Measurements from ENCODE around the gene INSC.
"Not testable (repeated sequence)": the region's sequence is repeated elsewhere in the genome, so short reads cannot be mapped to it uniquely, and the experiment has no call there.

Gene INSC, protein sequence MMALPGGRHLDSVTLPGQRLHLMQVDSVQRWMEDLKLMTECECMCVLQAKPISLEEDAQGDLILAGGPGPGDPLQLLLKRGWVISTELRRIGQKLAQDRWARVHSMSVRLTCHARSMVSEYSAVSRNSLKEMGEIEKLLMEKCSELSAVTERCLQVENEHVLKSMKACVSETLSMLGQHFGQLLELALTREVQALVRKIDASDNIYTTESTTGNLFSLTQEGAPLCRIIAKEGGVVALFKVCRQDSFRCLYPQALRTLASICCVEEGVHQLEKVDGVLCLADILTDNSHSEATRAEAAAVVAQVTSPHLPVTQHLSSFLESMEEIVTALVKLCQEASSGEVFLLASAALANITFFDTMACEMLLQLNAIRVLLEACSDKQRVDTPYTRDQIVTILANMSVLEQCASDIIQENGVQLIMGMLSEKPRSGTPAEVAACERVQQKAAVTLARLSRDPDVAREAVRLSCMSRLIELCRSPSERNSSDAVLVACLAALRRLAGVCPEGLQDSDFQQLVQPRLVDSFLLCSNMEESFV

DNA sequence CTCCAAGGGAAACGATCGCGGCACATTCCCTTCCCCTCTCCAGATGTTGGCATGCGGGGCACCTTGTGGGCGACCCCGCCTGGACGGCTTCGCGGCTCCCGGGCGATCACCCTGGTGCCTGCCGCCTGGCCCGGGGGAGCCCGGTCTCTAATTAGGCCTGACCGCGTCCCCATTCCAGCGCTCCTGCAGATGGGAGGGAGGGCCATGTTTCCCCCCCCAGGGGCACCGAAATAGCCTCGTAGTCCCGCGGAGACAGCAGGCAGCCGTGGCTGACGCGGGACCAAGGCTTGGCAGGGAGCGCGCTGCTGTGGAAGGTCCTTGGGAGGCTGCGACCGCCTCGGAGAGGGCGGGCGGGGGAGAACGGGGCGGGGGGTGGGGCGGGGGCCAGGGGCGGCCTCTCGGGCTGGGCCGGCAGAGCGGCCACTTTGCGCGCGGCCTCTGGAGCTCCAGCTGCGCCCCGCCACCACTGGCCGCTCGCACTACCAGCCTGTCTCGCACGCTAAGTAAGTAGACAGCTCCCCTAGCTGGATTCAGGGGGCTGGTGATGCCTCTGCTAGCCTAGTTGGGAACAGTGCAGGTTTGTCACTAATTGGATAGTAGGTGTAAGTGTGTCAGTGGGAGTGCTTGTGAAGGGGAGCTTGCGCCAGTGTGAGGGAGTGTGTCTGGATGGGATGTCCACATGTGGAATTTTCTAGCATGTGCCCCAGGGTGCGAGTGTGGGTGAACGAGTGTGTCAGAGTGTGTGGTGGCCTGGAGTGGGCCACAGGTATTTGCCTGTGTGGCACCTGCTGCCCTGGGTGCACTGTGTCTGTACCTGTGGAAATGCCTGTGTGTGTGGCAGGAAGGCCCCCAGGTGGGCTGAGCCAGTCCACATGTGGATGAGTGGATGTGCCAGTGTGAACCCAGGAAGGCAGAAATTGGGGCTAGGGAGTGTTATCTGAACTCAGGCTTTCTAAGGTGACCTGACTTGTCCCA lies at the start of gene INSC:
INSC (plus strand) TSS at position 423 of the 975 bp plus-strand sequence. CDS start 34,252 bp downstream, outside the sequence.
- DNase-seq (ENCODE audit: low read depth in 1 of 2, low spot score in 1 of 2): no peak

DNA sequence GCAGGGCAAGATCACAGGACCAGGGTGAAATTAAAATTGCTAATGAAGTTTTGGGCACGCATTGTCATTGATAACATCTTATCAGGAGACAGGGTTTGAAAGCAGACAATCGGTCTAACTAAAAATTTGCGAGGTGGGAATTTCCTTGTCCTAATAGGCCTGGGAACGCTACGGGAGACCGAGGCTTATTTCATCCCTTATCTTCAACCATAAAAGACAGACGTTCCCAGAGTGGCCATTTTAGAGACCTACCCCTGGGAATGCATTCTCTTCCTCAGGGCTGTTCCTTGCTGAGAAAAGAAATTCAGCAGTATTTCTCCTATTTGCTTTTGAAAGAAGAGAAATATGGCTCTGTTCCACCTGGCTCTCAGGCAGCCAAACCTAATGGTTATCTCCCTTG lies 45.0 kb upstream of the INSC start:
- not testable (repeated sequence) for DNase-seq (ENCODE audit: low read depth in 1 of 2, low spot score in 1 of 2)

DNA sequence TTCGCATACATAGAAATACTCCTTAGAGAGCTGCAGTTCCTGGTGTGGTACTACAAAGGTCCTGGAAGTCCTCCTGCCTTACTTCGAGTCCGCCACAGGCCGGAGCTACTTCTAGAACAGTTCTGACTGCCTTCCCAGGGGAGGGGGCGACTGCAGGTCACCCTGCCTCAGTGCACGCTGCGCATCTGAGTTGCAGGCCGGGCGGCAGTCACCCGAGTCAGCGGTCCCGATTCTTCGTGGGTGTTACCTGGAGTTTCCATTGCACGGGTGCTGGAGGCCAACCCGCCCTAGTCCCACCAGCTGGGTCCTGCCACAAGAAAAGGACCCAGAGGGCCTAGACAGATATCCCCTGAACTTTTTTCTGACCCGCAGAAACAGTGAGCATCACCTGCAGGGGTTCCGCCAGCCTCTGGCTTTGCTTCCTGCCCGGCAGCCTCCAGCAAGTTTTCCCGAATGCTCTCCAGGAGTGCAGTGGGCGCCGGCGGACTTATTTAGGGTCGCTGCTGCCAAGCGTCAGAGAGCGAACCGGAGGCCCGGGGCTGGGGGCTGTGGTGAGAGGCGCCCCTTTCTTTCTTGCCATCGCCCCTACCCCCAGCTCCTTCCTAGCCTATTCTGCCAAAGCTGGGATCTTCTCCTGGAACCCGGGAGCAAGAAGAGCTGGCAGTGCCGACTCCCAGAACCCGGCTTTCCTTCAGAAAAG lies 43.0 kb upstream of the INSC start:
- no peak for DNase-seq (ENCODE audit: low read depth in 1 of 2, low spot score in 1 of 2)

DNA sequence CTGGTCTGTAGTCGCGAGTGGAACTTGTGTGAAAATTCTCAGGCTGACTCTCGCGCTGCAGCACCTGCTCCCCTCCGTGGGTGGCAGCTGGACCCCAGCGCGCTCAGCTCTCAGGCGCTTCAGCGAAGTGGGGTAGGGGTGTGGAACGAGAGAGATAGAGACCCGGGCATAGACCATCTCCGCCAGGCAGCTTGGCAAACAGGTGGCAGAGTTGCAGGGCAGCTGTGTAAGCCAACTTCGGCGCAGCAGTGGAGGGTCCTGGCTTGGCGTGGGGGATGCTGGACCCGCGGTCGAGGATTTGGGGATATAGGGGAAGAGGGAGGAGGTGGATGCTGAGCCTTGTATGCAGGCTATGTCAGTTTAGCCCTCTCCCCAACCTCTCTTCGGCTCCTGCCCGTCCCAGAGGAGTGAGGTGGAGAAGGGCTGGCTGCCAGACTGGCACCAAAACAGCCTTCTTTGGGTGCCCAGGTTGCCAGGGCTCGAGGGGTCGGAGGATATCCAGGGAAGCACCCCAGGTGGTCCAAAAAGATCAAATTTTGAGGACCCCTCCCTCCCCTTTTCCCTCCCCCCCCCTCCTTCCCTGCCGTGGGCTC lies 42.1 kb upstream of the INSC start:
- no peak for DNase-seq (ENCODE audit: low read depth in 1 of 2, low spot score in 1 of 2)

DNA sequence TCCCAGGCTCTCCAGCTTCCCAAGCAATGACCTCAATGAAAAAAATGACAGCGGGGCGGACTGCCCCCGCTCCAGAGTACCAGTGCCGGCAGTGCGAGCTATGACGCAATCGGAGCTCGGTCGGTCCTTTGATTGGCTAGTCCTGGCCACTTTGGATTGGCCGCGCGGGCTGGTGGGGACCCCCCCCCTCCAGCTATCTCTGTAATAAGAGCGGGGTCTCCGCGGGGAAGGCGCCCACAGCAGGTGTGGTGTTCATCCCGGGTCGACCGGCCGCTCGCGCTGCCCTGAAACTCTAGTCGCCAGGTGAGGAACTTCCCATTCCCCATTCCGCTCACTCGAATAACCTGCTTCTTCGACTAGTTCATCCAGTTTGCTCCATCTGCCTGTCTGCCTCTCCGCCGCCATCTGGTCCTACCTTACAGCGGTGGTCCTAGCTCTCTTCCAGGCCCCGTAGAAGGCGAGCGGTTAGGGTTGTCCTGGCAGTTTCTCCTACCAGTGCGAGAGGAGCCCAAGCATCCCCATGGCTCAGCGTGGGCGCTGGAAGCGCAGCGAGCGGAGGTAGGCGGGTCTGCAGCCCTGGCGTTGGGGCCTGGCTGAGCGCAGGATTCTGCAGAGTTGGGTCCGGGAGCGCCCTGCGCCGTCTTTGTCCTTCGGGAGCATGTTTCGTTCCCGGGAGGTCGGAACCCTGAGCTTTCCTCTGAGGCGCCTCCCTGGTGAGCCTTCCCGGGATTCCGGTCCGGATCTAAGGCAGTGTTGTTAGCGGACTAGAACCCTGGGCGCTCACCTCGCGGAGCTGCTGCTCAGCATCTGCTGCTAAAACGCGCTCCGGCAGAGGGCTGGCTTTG lies 41.1 kb upstream of the INSC start, which contains the start of gene CALCB:
CALCB (plus strand) TSS at position 233 of the 845 bp plus-strand sequence. CDS start 1,126 bp downstream, outside the sequence.
- DNase-seq (ENCODE audit: low read depth in 1 of 2, low spot score in 1 of 2): no peak

DNA sequence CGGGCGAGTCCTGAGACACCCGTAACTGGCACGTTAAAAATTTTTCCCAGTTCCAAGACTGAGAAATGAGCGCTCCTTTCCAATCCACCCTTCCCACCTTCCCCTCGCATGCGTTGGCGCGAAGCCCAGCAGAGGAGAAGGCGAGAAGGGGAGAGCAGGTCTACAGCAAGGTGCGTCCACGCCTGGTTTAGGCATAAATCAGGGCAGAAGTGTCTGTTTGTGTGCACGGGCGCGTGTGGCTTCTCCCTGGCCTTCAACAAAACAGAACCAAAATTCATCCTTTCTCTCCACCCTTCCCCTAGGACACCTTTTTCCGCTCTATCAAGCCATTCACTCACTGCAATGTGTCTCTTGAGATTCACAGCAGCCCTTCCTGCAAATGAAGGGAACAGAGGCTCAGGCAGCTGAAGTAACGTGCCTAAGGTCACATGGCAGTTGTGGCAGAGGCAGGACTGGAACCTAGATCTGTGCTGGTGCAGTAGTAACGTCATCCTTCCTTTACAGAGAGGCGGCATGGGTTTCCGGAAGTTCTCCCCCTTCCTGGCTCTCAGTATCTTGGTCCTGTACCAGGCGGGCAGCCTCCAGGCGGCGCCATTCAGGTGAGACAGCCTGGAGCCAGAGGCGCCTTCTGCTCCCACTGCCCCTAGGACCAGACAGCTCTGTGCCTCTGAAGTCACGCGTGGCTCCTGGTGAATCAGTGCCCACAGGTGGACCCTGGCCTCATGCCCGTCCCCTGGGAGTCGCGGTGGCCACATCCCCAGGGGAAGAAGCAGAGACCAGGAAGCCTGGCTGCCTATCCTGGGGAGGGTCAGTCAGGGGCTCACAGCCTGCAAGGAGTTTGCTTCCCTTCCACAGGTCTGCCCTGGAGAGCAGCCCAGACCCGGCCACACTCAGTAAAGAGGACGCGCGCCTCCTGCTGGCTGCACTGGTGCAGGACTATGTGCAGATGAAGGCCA lies 40.2 kb upstream of the INSC start:
- DNase-seq (ENCODE audit: low read depth in 1 of 2, low spot score in 1 of 2): peak; percentile 62 to 83

DNA sequence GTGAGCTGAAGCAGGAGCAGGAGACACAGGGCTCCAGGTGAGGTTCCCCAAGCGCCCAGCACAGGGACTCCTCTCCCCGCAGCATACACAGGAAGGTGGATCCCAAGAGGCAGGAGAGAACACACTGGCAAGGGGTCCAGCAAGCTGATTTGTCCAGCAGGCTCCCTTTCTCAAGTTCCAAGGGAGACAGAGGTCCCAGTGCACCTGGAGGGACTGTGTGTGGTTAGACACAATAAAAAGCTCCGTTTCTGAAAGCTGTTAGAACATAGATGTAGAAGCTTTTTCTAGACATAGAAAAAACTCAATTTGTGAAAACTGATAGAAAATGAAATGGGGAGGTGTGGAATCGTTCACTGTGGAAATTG lies 39.6 kb upstream of the INSC start:
- DNase-seq (ENCODE audit: low read depth in 1 of 2, low spot score in 1 of 2): no peak

DNA sequence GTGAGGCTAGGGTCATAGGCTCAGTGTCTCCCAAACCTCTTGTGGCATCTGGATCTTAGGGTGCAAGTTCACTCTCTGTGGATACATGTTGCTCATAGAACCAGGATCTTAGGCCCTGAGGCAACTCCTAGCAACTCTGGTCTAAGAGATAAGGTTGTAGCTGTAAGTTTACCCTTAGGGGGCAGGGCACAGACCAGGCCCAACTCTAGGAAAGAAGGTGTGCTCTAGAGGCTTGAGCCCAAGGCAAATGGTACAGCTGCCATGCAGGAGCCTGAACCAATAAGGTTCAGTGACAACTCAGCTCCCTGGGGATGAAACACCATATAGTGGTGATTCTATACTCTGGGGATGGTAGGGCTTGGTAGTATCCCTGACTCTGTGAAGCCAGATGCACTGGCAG lies 23.5 kb upstream of the INSC start:
- DNase-seq (ENCODE audit: low read depth in 1 of 2, low spot score in 1 of 2): no peak

DNA sequence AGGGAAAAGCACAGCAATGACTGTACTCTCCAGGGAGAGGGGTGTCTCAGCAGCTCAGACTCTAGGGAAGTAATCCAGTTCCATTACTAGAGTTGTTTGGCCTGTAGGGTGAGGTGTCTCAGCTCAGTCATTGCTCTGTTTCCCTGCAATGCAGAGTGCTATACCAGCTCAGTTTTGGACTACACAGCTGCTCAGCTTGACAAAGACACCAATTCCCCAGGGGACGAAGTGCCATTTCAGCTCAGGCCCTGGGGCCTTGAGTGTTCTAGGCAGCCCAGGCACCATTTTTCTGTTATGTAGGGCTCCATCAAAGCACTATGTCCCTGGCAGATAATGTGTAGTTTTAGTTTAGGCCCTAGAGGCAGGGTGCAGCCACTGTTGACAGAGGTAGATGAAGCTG lies 23.1 kb upstream of the INSC start:
- no peak for DNase-seq (ENCODE audit: low read depth in 1 of 2, low spot score in 1 of 2)

DNA sequence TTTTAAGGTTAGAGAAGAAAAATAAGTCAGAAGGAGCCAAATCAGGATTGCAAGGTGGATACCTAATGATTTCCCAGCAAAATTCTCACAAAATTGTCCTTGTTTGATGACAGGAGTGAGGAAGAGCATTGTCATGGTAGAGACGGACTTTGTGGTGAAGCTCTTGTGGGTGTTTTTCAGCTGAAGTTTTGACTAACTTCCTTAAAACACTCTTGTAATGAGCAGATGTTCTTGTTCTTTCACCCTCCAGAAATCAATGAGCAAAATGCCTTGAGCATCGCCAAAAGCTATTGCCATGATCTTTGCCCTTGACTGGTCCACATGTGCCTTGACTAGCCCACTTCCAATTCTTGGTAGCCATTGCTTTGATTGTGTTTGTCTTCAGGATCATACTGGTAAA lies 21.3 kb upstream of the INSC start:
- DNase-seq (ENCODE audit: low read depth in 1 of 2, low spot score in 1 of 2): no peak

DNA sequence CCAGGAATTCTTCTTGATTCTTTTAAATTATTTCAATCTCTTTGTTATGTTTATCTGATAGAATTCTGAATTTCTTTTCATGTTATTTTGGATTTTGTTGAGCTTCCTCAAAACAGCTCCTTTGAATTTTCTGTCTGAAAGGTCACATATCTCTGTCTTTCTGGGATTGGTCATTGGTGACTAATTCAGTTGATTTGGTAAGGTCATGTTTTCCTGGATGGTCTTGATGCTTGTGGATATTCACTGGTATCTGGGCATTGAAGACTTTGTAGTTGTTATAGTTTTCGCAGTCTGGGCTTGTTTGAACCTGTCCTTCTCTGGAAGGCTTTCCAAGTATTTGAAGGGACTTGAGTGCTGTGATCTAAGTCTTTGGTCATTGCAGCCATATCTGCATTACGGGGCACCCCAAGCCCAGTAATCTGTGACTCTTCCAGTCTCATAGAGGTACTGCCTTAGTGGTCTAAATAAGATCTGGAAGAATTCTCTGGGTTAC lies 18.9 kb upstream of the INSC start:
- no peak for DNase-seq (ENCODE audit: low read depth in 1 of 2, low spot score in 1 of 2)

DNA sequence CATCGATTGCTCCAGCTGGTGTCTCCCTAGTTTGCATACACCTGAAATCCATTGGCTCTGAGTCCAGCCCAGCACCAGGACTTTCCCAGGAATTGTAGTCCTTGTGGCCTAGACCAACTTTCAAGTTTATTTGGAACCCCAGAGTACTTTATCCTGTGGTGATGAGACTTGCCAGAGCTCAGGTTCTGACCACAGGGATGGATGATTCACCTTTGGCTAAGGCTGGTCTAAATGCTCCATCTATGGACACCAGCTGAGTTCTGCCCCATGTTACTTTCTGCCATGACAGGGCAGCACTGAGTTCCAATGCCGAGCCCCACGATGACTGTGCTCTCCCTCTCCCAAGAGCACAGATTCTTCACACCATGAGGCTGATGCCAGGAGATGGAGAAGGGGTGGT lies 17.3 kb upstream of the INSC start:
- no peak for DNase-seq (ENCODE audit: low read depth in 1 of 2, low spot score in 1 of 2)

DNA sequence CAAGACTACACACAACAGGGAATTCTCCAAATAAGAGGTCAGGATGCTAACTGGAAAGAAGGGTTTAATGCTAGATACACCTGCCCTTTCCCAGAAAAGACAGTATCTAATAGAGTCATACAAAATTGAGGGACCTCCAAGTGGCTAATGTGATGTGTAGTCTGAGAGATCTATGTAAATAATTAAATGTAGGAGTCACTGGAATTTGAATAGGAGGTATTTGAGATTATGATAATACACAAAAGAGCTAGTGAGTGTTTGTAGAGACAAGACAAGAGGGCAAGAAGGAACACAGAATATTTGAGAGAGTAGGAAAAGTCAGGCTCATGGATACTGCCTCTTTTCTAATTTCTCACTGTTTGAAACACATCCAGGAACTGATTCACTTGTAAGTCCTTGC lies 15.5 kb upstream of the INSC start:
- no peak for DNase-seq (ENCODE audit: low read depth in 1 of 2, low spot score in 1 of 2)

DNA sequence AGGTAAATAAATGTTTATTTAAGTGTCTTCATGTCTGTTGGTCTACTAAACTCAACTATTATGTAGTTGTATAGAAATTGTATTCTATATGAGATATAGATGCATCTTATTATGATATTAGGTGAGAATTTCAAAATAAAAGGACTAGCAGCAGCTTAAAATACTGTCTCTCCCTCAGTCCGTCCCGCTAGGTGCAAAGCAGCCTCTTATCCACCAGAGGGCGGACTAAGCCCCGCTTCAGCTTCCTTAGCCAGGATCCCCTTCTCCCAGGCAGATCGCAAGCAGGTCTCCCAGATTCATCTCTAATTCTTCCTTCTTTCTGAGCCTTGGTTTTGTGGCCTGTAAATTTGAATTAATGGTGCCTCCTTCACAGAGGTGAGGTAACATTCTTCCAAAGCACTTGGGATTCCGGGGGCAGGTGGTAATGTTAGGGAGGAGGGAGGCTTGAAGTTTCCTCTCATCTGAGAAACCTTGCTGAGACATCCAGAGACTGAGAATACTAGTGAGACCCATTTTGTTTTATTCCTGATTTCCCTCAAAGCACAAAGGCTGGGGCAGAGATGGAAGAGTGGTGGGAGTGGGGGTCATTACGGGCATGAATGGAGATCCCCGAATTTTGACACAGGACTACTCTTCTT lies 13.5 kb upstream of the INSC start:
- DNase-seq (ENCODE audit: low read depth in 1 of 2, low spot score in 1 of 2): peak in 1 of 2 donors; percentile 8

DNA sequence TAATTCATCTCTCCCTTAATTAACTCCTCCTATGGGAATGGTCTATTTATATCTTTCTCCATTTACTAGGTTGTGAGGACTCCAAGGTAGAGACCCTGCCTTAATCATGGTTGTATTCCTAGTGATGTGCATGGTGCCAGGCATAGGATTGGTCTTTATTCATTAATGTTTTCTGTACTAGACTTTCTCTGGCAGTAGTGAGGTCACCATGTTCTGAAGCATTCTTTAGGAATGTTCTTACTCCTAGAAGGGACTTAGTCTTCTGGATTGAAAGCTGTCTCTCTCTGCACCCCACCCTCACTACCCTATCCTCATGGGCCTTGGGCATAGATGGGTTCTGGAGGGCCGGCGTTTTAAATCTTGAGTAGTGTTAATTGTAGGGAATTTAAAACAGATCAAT lies 10.6 kb upstream of the INSC start:
- DNase-seq (ENCODE audit: low read depth in 1 of 2, low spot score in 1 of 2): no peak

DNA sequence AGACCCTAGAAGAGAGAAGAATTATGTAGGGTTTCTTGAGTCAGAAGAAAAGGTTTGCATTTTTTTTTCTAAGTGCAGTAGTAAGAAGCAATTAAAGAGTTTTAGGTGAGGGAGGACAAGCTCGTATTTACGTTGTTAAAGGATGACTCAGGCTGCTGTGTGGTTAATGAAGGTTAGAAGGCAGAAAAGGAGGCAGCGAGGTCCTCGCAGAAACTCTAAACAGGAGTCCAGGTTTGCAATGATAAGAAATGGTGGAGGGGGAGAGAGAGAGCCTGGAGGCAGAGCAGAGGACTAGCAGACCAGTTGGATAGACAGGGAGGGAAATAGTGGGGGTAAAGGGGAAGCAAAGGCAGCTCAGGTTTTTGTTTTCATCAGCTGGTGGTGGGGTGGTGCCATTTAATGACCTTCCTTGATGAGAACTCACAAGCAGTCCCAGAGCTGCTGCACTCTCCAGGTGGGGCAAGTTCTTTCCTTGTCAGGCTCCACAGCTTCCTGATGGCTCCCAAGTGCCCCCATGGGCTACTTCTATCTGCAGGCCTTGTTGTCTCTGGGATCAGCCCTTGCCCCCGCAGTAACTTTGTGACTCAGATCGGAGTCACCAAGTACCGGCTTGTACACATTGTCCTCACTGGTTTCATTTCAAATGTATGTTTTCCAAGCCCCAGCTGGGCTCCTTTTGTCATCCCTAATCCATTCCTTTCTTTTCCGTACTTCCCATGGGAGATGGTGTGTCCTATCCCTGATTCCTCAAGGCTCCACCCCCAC lies 8.3 kb upstream of the INSC start:
- DNase-seq (ENCODE audit: low read depth in 1 of 2, low spot score in 1 of 2): no peak
